Measurements from ENCODE around the gene SLCO4A1.

Gene SLCO4A1

DNA sequence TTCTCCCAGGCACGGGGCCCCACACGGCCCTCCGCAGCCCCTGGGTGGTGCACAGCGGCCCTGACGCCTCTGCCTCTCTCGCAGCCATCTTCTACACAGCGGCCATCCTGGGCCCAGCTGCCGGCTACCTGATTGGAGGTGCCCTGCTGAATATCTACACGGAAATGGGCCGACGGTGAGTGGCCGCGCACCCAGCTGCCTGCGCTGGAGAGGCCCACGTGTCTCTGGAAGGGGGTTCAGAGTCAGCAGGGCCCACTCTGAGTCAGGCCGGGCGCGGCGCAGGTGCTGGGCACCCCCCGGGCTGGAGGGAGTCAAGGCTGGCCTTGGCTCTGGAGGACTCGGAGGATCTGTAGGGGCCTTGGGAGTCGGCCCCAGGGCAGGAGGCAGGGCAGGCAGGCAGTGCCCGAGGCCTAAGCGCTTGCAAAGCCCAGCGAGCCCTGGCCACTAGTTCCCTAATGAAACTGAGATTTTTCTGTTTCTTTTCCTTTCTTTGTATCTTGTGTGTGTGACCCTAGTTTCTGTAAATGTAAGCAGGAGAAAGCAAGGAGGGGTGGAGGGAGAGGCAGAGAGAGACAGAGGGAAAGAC is 16.4 kb downstream of the SLCO4A1 start:
- H3K18ac ChIP-seq (ENCODE audit: low read depth in 1 of 2, low read length in 2 of 2) = no peak overlapping the region

DNA sequence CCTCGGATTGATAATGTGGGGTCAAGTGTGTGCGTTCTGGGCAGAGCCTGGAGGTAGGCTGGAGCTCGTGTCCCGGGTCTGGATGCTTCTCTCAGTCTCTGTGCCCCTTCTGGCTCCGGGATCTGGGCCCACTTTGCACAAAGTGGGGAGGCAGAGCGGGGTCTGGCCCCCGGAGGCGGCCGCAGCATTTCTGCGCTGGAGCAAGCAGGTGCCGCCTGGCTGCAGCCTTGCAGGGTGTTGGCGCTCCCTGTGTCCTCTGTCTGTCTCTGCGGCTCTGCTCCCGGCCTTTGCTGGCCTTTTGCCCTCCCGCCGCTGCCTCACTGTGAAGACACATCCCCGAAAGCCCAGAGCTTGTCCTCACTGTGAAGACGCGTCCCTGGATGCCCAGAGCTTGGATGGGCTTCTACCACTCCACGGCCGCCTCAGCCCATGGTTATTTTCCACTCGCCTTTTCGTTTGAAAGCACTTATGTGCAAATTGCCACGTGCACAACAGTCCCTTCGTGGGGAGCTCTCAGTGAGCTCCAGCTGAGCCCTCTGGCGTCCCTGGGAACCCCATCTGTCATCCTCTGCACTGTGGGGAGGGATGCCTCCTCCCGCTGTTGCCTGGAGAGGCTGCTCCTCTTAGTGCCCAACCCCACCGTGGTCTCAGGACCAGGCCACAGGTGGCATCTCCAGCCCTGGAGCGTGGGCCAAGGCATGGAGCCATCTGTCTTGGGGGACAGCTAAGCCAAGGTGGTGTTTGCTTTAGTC is 17.4 kb downstream of the SLCO4A1 start:
- Histone ChIP-seq H3K9ac (ENCODE audit: low read length) (no peak overlapping the region), H3K4me1 (ENCODE audit: control insufficient read depth, insufficient read depth, low read depth, low read length) (peaks cover 12% of the 10 kb centered on the region), H2BK12ac (ENCODE audit: low read length in 2 of 2) (no peak overlapping the region), H3K4ac (ENCODE audit: low read depth in 1 of 2, low read length in 2 of 2) (no peak overlapping the region), H4K91ac (ENCODE audit: low read length) (no peak overlapping the region), H3K9me3 (ENCODE audit: control insufficient read depth, low read length) (no peaks in the 10 kb centered on the region), H4K8ac (ENCODE audit: low read length) (no peak overlapping the region), H3K27me3 (ENCODE audit: control insufficient read depth in 1 of 2, insufficient read depth in 1 of 2, low read length in 2 of 2) (peaks cover 0 to 5% of the 10 kb centered on the region in 2 experiments), H3K4me3 (ENCODE audit: insufficient read depth in 1 of 2, low read depth in 1 of 2, low read length in 2 of 2) (no peak overlapping the region), H3K36me3 (ENCODE audit: control insufficient read depth in 1 of 2, insufficient read depth in 2 of 2, low read depth in 1 of 2, low read length in 2 of 2) (peaks cover 0 to 86% of the 10 kb centered on the region in 2 experiments), H3K14ac (ENCODE audit: low read length in 2 of 2) (no peak overlapping the region), H3K23ac (ENCODE audit: low read length in 2 of 2) (no peak overlapping the region), H2BK120ac (ENCODE audit: low read depth, low read length) (no peak overlapping the region), H3K27ac (ENCODE audit: low read length, poor library complexity, severe bottlenecking) (no peak overlapping the region), H2AK5ac (ENCODE audit: low read length, severe bottlenecking) (no peak overlapping the region), H2BK5ac (ENCODE audit: low read depth, low read length, poor library complexity, severe bottlenecking) (no peak overlapping the region), H3K18ac (ENCODE audit: low read depth in 1 of 2, low read length in 2 of 2) (no peak overlapping the region), H3K79me1 (replicated peaks; ENCODE audit: low read length, poor library complexity, severe bottlenecking) (peaks cover 20% of the 10 kb centered on the region), H3K4me2 (ENCODE audit: low read length, poor library complexity, severe bottlenecking) (no peak overlapping the region), H2BK15ac (ENCODE audit: low read depth, poor library complexity, severe bottlenecking) (no peak overlapping the region), H2AFZ (ENCODE audit: low read depth, low read length) (no peak overlapping the region)
- 88% methylated on average over 29 of the region's 29 CpGs for WGBS
- DNase-seq = no peak

More for the DNA sequence above, 16.4 kb downstream of the SLCO4A1 start:
- H3K27ac ChIP-seq (ENCODE audit: low read length, poor library complexity, severe bottlenecking) = no peak overlapping the region
- no peak overlapping the region for H3K4me3 ChIP-seq (ENCODE audit: insufficient read depth in 1 of 2, low read depth in 1 of 2, low read length in 2 of 2)
- no peak overlapping the region for H2BK12ac ChIP-seq (ENCODE audit: low read length in 2 of 2)
- H4K91ac ChIP-seq (ENCODE audit: low read length) = no peak overlapping the region
- DNase-seq = no peak
- H4K8ac ChIP-seq (ENCODE audit: low read length) = no peak overlapping the region
- no peak overlapping the region for H2BK120ac ChIP-seq (ENCODE audit: low read depth, low read length)
- no peak overlapping the region for H2AK5ac ChIP-seq (ENCODE audit: low read length, severe bottlenecking)
- peaks cover 26% of the 10 kb centered on the region for H3K79me1 ChIP-seq (replicated peaks; ENCODE audit: low read length, poor library complexity, severe bottlenecking)
- H3K9me3 ChIP-seq (ENCODE audit: control insufficient read depth, low read length) = no peaks in the 10 kb centered on the region
- no peak overlapping the region for H3K4ac ChIP-seq (ENCODE audit: low read depth in 1 of 2, low read length in 2 of 2)
- H3K36me3 ChIP-seq (ENCODE audit: control insufficient read depth in 1 of 2, insufficient read depth in 2 of 2, low read depth in 1 of 2, low read length in 2 of 2) = peaks cover 0 to 82% of the 10 kb centered on the region in 2 experiments
- H3K27me3 ChIP-seq (ENCODE audit: control insufficient read depth in 1 of 2, insufficient read depth in 1 of 2, low read length in 2 of 2) = peaks cover 0 to 5% of the 10 kb centered on the region in 2 experiments
- WGBS = 89% methylated on average over 25 of the region's 25 CpGs
- no peak overlapping the region for H3K14ac ChIP-seq (ENCODE audit: low read length in 2 of 2)
- H3K9ac ChIP-seq (ENCODE audit: low read length) = no peak overlapping the region
- no peak overlapping the region for H2BK15ac ChIP-seq (ENCODE audit: low read depth, poor library complexity, severe bottlenecking)
- peaks cover 12% of the 10 kb centered on the region for H3K4me1 ChIP-seq (ENCODE audit: control insufficient read depth, insufficient read depth, low read depth, low read length)
- no peak overlapping the region for H3K23ac ChIP-seq (ENCODE audit: low read length in 2 of 2)
- no peak overlapping the region for H2AFZ ChIP-seq (ENCODE audit: low read depth, low read length)
- no peak overlapping the region for H2BK5ac ChIP-seq (ENCODE audit: low read depth, low read length, poor library complexity, severe bottlenecking)
- H3K4me2 ChIP-seq (ENCODE audit: low read length, poor library complexity, severe bottlenecking) = no peak overlapping the region

DNA sequence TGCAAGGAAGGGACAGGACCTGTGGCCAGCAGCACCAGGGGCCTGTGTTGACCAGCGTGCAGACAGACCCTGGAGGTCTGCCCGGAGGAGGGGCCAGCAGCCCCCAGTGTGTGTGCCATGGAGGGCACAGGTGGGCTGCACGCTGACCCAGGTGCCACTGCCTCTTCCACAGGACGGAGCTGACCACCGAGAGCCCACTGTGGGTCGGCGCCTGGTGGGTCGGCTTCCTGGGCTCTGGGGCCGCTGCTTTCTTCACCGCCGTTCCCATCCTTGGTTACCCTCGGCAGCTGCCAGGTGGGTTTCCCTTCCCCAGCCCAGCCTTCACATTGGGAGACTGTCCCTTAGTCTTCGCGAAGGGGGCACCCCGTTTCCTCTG is 17.9 kb downstream of the SLCO4A1 start:
- no peak overlapping the region for H3K14ac ChIP-seq (ENCODE audit: low read length in 2 of 2)
- H3K79me1 ChIP-seq (replicated peaks; ENCODE audit: low read length, poor library complexity, severe bottlenecking) = peaks cover 20% of the 10 kb centered on the region
- no peak overlapping the region for H3K27ac ChIP-seq (ENCODE audit: low read length, poor library complexity, severe bottlenecking)
- no peak overlapping the region for H3K9ac ChIP-seq (ENCODE audit: low read length)
- H2BK5ac ChIP-seq (ENCODE audit: low read depth, low read length, poor library complexity, severe bottlenecking) = no peak overlapping the region
- no peak overlapping the region for H3K23ac ChIP-seq (ENCODE audit: low read length in 2 of 2)
- H2AK5ac ChIP-seq (ENCODE audit: low read length, severe bottlenecking) = no peak overlapping the region
- no peak overlapping the region for H3K4me3 ChIP-seq (ENCODE audit: insufficient read depth in 1 of 2, low read depth in 1 of 2, low read length in 2 of 2)
- peaks cover 0 to 89% of the 10 kb centered on the region in 2 experiments for H3K36me3 ChIP-seq (ENCODE audit: control insufficient read depth in 1 of 2, insufficient read depth in 2 of 2, low read depth in 1 of 2, low read length in 2 of 2)
- H3K4me2 ChIP-seq (ENCODE audit: low read length, poor library complexity, severe bottlenecking) = no peak overlapping the region
- H3K9me3 ChIP-seq (ENCODE audit: control insufficient read depth, low read length) = no peaks in the 10 kb centered on the region
- H2AFZ ChIP-seq (ENCODE audit: low read depth, low read length) = no peak overlapping the region
- H2BK12ac ChIP-seq (ENCODE audit: low read length in 2 of 2) = no peak overlapping the region
- H3K27me3 ChIP-seq (ENCODE audit: control insufficient read depth in 1 of 2, insufficient read depth in 1 of 2, low read length in 2 of 2) = peaks cover 0 to 5% of the 10 kb centered on the region in 2 experiments
- no peak overlapping the region for H3K18ac ChIP-seq (ENCODE audit: low read depth in 1 of 2, low read length in 2 of 2)
- H2BK15ac ChIP-seq (ENCODE audit: low read depth, poor library complexity, severe bottlenecking) = no peak overlapping the region
- WGBS = 92% methylated on average over 15 of the region's 15 CpGs
- no peak overlapping the region for H2BK120ac ChIP-seq (ENCODE audit: low read depth, low read length)
- H3K4me1 ChIP-seq (ENCODE audit: control insufficient read depth, insufficient read depth, low read depth, low read length) = peaks cover 12% of the 10 kb centered on the region
- H4K91ac ChIP-seq (ENCODE audit: low read length) = no peak overlapping the region
- no peak overlapping the region for H3K4ac ChIP-seq (ENCODE audit: low read depth in 1 of 2, low read length in 2 of 2)
- no peak overlapping the region for H4K8ac ChIP-seq (ENCODE audit: low read length)
- no peak for DNase-seq

DNA sequence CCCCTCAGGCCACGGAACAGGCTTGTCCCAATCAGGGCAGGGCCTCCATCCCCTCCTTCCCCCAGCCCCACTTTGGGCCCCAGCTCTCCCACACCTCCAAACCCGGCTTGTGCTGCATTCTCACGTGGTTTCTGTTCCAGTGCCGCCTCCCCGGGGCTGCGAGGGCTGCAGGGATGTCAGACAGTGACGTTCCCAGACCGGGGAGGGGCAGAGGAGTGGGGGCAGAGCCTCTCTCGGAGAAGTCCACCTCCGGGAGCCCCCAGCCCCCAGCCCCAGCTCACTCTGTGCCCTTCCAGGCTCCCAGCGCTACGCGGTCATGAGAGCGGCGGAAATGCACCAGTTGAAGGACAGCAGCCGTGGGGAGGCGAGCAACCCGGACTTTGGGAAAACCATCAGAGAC is 18.5 kb downstream of the SLCO4A1 start:
- Histone ChIP-seq H3K4me3 (ENCODE audit: insufficient read depth in 1 of 2, low read depth in 1 of 2, low read length in 2 of 2) (no peak overlapping the region), H2AFZ (ENCODE audit: low read depth, low read length) (no peak overlapping the region), H3K79me1 (replicated peaks; ENCODE audit: low read length, poor library complexity, severe bottlenecking) (peaks cover 17% of the 10 kb centered on the region), H2BK120ac (ENCODE audit: low read depth, low read length) (no peak overlapping the region), H3K18ac (ENCODE audit: low read depth in 1 of 2, low read length in 2 of 2) (no peak overlapping the region), H2AK5ac (ENCODE audit: low read length, severe bottlenecking) (no peak overlapping the region), H3K23ac (ENCODE audit: low read length in 2 of 2) (no peak overlapping the region), H2BK12ac (ENCODE audit: low read length in 2 of 2) (no peak overlapping the region), H3K4ac (ENCODE audit: low read depth in 1 of 2, low read length in 2 of 2) (no peak overlapping the region), H2BK15ac (ENCODE audit: low read depth, poor library complexity, severe bottlenecking) (no peak overlapping the region), H3K4me1 (ENCODE audit: control insufficient read depth, insufficient read depth, low read depth, low read length) (peaks cover 12% of the 10 kb centered on the region), H2BK5ac (ENCODE audit: low read depth, low read length, poor library complexity, severe bottlenecking) (no peak overlapping the region), H4K91ac (ENCODE audit: low read length) (no peak overlapping the region), H3K36me3 (ENCODE audit: control insufficient read depth in 1 of 2, insufficient read depth in 2 of 2, low read depth in 1 of 2, low read length in 2 of 2) (peaks cover 0 to 89% of the 10 kb centered on the region in 2 experiments), H3K14ac (ENCODE audit: low read length in 2 of 2) (no peak overlapping the region), H3K4me2 (ENCODE audit: low read length, poor library complexity, severe bottlenecking) (no peak overlapping the region), H4K8ac (ENCODE audit: low read length) (no peak overlapping the region), H3K9me3 (ENCODE audit: control insufficient read depth, low read length) (no peaks in the 10 kb centered on the region), H3K27ac (ENCODE audit: low read length, poor library complexity, severe bottlenecking) (no peak overlapping the region), H3K27me3 (ENCODE audit: control insufficient read depth in 1 of 2, insufficient read depth in 1 of 2, low read length in 2 of 2) (peaks cover 0 to 5% of the 10 kb centered on the region in 2 experiments), H3K9ac (ENCODE audit: low read length) (no peak overlapping the region)
- DNase-seq = no peak
- WGBS = 91% methylated on average over 18 of the region's 18 CpGs

All from mesenchymal stem cell (in vitro differentiated cells and primary cell).